MM.1S (cell line): Measurements from ENCODE around the gene LBHD2.

Experiments
- EZH2 ChIP-seq: fragments of 300-600 bp; sonication (generic); optimal IDR thresholded peaks from 2 replicates; pipeline ENCODE3; 2017; ENCODE audit warnings: low read depth, mild to moderate bottlenecking, antibody characterized with exemption, low read length, mixed read lengths
- EZH2phosphoT487 ChIP-seq: fragments of 300-600 bp; sonication (generic); IDR thresholded peaks from 2 replicates; pipeline ENCODE4 v1.6.1; 2018; ENCODE audit warnings: antibody characterized with exemption, low read length
- TF ChIP-seq, protein P1 (sequence below): fragments of 300-600 bp; sonication (generic); IDR thresholded peaks from 2 replicates; pipeline ENCODE4 v1.5.1; 2016; ENCODE audit warnings: antibody characterized with exemption, low read length, mixed read lengths

DNA sequence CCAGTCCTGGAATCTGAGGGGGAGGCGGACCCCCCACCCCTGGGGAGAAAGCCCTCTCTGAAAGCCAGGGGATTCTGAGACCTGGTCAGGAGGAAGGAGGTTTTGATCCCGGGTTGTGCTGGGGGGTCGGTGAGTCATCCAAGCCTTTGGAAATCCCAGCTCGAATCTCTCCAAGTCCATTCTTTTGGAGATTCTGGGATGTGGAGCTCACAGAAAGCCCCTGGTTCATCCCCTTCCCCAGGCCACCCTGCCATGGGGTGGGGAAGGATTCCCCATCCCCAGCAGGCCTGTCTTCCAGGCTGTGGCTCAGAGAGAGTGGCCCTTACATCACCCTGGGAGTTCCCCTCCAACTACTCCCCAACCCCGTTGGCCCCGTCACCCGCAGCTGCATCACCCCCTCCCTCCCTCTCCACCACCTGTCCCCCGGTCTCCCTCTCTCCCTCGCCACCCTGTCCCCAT is 24.8 kb downstream of the LBHD2 start:
- no peak for TF ChIP-seq EZH2
- TF ChIP-seq, protein P1, sequence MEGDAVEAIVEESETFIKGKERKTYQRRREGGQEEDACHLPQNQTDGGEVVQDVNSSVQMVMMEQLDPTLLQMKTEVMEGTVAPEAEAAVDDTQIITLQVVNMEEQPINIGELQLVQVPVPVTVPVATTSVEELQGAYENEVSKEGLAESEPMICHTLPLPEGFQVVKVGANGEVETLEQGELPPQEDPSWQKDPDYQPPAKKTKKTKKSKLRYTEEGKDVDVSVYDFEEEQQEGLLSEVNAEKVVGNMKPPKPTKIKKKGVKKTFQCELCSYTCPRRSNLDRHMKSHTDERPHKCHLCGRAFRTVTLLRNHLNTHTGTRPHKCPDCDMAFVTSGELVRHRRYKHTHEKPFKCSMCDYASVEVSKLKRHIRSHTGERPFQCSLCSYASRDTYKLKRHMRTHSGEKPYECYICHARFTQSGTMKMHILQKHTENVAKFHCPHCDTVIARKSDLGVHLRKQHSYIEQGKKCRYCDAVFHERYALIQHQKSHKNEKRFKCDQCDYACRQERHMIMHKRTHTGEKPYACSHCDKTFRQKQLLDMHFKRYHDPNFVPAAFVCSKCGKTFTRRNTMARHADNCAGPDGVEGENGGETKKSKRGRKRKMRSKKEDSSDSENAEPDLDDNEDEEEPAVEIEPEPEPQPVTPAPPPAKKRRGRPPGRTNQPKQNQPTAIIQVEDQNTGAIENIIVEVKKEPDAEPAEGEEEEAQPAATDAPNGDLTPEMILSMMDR, result no peak
- TF ChIP-seq EZH2phosphoT487, result no peak
